K562 (cell line): ENCODE results near the gene CHMP2A. TPM values are rescaled to one million over a fixed set of nuclear protein-coding genes. Genes with fewer than 3 reads are reported as not detected.

Experiments used
- CHD7 ChIP-seq: fragments of 200-600 bp; sonication (generic); IDR thresholded peaks from one replicate; pipeline ENCODE4 v1.6.1; 2012; ENCODE audit warnings: mild to moderate bottlenecking, low read depth, low read length, inconsistent platforms
- HDAC2 ChIP-seq: fragments of 450-650 bp; IDR thresholded peaks from 2 replicates; pipeline ENCODE4 v1.6.1; 2016; ENCODE audit warnings: mild to moderate bottlenecking
- MGA ChIP-seq: fragments of 450-650 bp; IDR thresholded peaks from 2 replicates; pipeline ENCODE4 v1.6.1; 2016; ENCODE audit warnings: mild to moderate bottlenecking, moderate library complexity
- ZNF384 ChIP-seq: IDR thresholded peaks from 2 replicates; pipeline ENCODE4 v1.6.1; 2012; ENCODE audit warnings: low read depth, low read length, improper control_type of control experiment
- polyA plus RNA-seq, 8 experiments: library from polyadenylated mRNA; depleted of rRNA in 4 of 8; stranded (reverse) in 5 of 8; unstranded in 3 of 8; fragments of >200 nt; fragmentation: Nextera tagmentation in 2 of 8; fragmentation: Illumina TruSeq in 1 of 8; extraction: Ambion mirVana in 2 of 8; extraction: Trizol in 1 of 8; gene quantifications; 2 replicates each; pipeline versions ENCODE4 v1.2.1 to v1.2.3, GENCODE V29; 2011 to 2014; ENCODE audit warnings: inconsistent platforms in 1 of 8, missing spikeins in 1 of 8
- total RNA-seq, 7 experiments: library from RNA; depleted of rRNA in 6 of 7; stranded (reverse); fragments of >200 nt in 6 of 7; fragmentation: Illumina TruSeq in 2 of 7; extraction: Trizol in 2 of 7; gene quantifications; 2 replicates each; pipeline versions ENCODE4 v1.2.1 to v1.2.3, GENCODE V29; 2011 to 2021; ENCODE audit warnings: low replicate concordance in 1 of 7

The CHMP2A gene
- total and polyA plus RNA-seq, 9 of the 15 experiments (the other 6 are each of a cell fraction or from before 2014, with no cell fraction given), result 57.6 to 159 (median 87.2) TPM

GRCh38 chr19:58509731-58510083, 45.2 kb downstream of the CHMP2A start (continued):
- TF ChIP-seq MGA (peak; percentile 63), CHD7 (no peak), HDAC2 (0 out of 2 replicates have a peak, but pooled peaks have one; percentile 23), ZNF384 (no peak)
